DOHH2 (cell line): ENCODE data around the gene PPFIA4.

Experiments used
- CTCF ChIP-seq: fragments of 200-600 bp; sonication (generic); IDR thresholded peaks from one replicate; pipeline ENCODE4 v1.5.1; 2014; ENCODE audit warnings: antibody characterized with exemption, mild to moderate bottlenecking, low read depth, low read length; ENCODE audit not compliant: poor library complexity, severe bottlenecking
- EZH2phosphoT487 ChIP-seq: fragments of 200-600 bp; sonication (generic); IDR thresholded peaks from 2 replicates; pipeline ENCODE4 v1.6.1; 2017; ENCODE audit warnings: borderline replicate concordance, mild to moderate bottlenecking, antibody characterized with exemption, low read length, moderate library complexity, mixed read lengths

GRCh38 chr1:203045336-203045735 is 19.0 kb downstream of the PPFIA4 start:
- TF ChIP-seq CTCF, result no peak
- no peak for TF ChIP-seq EZH2phosphoT487
